Activated CD4-positive, alpha-beta T cell treated with anti-CD3 and anti-CD28 coated beads, Interleukin-2, amount 10 ng/mL, durations not matched to agents 24 days and 14 days (primary cell): ENCODE data around the gene SYTL4. TPM values are rescaled to one million over a fixed set of nuclear protein-coding genes. Genes with fewer than 3 reads are reported as not detected.

Experiments used
- total RNA-seq: library from RNA; stranded (reverse); gene quantifications from 2 replicates; pipeline ENCODE4 v1.2.3, GENCODE V29; 2022

The SYTL4 gene
- total RNA-seq, 1 donor from 2014 or later, result not detected

Other genes starting within 250 kb of the SYTL4 start
- gene TNMD, start 147.2 kb downstream of the SYTL4 start, total RNA-seq, result not detected in 2 replicates
- 0.12 TPM in 1 of 2 replicates, not detected in the other for gene TSPAN6, start 95.3 kb downstream of the SYTL4 start, total RNA-seq
- gene SRPX2, start 87.9 kb downstream of the SYTL4 start, total RNA-seq, result not detected in 2 replicates
- gene CSTF2, start 88.3 kb upstream of the SYTL4 start, total RNA-seq, result 71.4 and 73.6 TPM in 2 replicates
- gene NOX1, start 142.2 kb upstream of the SYTL4 start, total RNA-seq, result not detected in 2 replicates
- gene XKRX, start 196.8 kb upstream of the SYTL4 start, total RNA-seq, result 0.12 and 0.23 TPM in 2 replicates
- not detected in 2 replicates for gene ARL13A, start 237.6 kb upstream of the SYTL4 start, total RNA-seq